Motor neuron (in vitro differentiated cells): ENCODE data around the gene TBL1XR1. TPM values are rescaled to one million over a fixed set of nuclear protein-coding genes. Genes with fewer than 3 reads are reported as not detected.

Experiments used
- ATAC-seq, 8 experiments: fragments of 200-7000 bp; cut with Tn5 transposase; replicated peaks in 6 of 8; 2 replicates each; pipeline ENCODE4 v1.8.0; 2021; ENCODE audit warnings: mild to moderate bottlenecking in 8 of 8, moderate library complexity in 8 of 8
- H3K27ac ChIP-seq, 2 donors: fragments of 250-450 bp; sonication (Bioruptor Pico); 2 replicates each; pipeline ENCODE4 v1.9.0; 2021; ENCODE audit warnings: antibody characterized with exemption in 2 of 2, mild to moderate bottlenecking in 2 of 2, moderate library complexity in 1 of 2
- H3K4me1 ChIP-seq, 2 donors: fragments of 250-450 bp; sonication (Bioruptor Pico); replicated peaks in 1 of 2; 2 replicates each; pipeline ENCODE4 v1.6.1; 2021; ENCODE audit warnings: antibody characterized with exemption in 2 of 2, mild to moderate bottlenecking in 2 of 2, moderate library complexity in 1 of 2
- H3K4me3 ChIP-seq, 5 donors: fragments of 250-450 bp; sonication (Bioruptor Pico); 2 replicates each; pipeline ENCODE4 v1.9.0; 2021; ENCODE audit warnings: antibody characterized with exemption in 5 of 5, mild to moderate bottlenecking in 5 of 5, moderate library complexity in 4 of 5
- WGBS, 10 experiments: fragments of 450-650 bp; shearing (Covaris generic); methylation state at CpG; one replicate each; pipeline ENCODE4 v1.0.0; 2022; 5-methylcytosine and 5-hydroxymethylcytosine counted together
- in situ Hi-C, 9 experiments: fragments of 400-800 bp; cut with MboI; loops; one replicate each; pipeline ENCODE4 v1.15.0; 2021; ENCODE audit warnings: low sequenced_read_pairs in 9 of 9, low pct_unique_long_range_greater_than_20kb in 2 of 9; ENCODE audit not compliant: unreplicated experiment in 9 of 9
- total RNA-seq, 8 experiments: library from RNA; unstranded; fragments of 300-600 nt; gene quantifications; 2 replicates each; pipeline versions ENCODE4 v1.2.3 to v1.2.4, GENCODE V29; 2022

TBL1XR1 gene
- total RNA-seq, 8 experiments from 2014 or later, result 45.1 to 153 (median 76.8) TPM

DNA sequence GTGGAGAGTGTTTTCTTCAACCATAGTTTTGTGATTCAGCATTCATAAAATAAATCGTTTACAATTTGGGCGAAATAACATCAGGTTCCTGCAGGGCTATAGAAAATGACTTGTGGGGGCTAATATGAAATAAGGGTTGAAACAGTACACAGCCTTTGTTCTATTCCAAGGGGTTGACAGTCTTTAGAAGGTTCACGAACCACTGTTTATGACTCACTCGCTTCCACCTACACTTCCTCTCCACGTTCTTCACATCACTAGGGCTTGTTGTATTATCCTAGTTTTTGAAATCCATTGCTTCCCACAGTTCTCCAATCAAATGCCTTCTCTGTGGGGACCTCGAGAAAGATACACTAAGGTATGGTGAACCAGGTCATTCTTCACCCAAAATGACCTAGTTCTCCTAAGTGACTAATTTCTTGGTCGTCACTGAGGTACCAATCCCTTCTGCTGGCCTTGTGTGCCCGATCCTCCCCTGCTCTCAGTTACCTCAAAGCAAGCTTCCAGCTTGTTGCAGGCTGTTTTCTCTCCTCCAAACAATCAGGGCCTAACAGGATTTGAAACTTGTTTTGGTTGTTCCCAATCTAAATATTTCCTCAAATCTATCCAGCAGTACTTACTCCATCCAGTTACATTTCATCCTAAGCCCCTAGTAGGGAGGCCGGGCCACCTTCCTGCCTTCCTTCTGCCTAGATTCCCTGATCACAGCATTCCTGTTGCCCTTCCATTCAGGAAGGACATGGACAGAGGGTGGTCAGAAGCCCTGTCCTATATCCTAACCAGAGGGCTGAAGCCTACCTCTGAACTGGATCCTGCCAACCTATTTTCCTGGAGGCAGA, 23.1 kb upstream of the TBL1XR1 start:
- H3K27ac ChIP-seq, result no peak overlapping the region
- H3K4me1 ChIP-seq, result no peaks in the 10 kb centered on the region
- 46 to 100% (median 86%) methylated on average over 1 to 8 of the region's 9 CpGs for WGBS, 10 experiments
- no peak for ATAC-seq
- H3K4me3 ChIP-seq, result no peak overlapping the region
- in situ Hi-C loops, result loop anchor here in 1 of 9 experiments (25.0 kb wide), 1 partner anchor 117 kb away; no protein-coding TSS in a partner anchor

DNA sequence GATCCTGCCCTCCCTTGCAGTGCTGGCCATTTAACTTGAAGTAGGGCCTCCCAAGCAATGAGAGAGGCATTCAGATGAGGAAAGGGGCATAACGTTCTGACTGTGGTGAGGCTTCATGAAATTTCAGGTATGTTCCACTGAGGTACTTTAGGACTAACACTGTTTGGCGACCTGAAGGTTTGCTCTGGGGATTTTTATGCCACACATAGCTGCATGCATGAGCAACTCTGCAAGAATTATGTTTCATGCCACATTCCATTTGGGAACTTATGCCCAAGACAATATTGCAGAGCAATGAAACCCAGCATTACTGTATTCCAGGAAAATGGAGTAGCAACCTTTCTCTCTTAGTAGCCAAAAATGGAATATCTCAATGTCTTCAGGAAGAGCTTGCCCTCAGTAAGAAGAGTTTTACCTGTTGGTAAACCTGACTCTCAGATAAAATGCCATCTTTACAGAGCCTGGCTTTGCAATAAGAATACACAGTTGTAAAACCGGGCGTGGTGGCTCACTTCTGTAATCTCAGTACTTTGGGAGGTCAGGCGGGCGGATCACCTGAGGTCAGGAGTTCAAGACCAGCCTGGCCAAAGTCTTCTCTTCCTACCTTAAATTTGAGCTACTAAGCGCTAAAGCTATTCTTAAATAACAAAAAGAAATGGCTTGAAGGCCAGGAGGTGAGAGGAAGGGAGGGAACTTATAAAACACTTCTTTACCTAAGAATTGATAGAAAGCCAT, 16.7 kb upstream of the TBL1XR1 start:
- Histone ChIP-seq H3K4me3 (no peak overlapping the region), H3K27ac (no peak overlapping the region), H3K4me1 (no peaks in the 10 kb centered on the region)
- no peak for ATAC-seq
- WGBS, 10 experiments, result 33 to 100% (median 88%) methylated on average over 2 to 7 of the region's 7 CpGs; no CpG with 5 or more reads in 1 of the 10 experiments
- in situ Hi-C loops, result loop anchor here in 1 of 9 experiments (25.0 kb wide), 1 partner anchor 123 kb away; no protein-coding TSS in a partner anchor

DNA sequence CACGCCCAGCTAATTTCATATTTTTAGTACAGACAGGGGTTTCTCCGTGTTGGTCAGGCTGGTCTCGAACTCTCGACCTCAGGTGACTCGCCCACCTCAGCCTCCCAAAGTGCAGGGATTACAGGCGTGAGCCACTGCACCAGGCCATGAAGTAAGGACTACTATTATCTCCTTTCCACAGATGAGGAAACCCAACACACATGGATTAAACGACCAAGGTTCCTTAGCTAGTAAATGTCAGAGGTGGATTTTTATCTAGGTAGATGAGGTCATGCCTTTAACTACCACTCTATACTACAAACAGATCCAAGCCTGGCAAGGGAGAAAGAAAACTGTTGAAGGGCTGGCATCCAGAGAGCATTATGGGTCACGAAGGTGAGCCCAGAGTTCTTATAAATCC, 15.5 kb upstream of the TBL1XR1 start:
- WGBS, 10 experiments, result 60 to 97% (median 81%) methylated on average over 1 to 5 of the region's 8 CpGs; no CpG with 5 or more reads in 4 of the 10 experiments
- ATAC-seq, result no peak
- H3K27ac ChIP-seq, result no peak overlapping the region
- no peak overlapping the region for H3K4me3 ChIP-seq
- no peaks in the 10 kb centered on the region for H3K4me1 ChIP-seq
- in situ Hi-C loops, result loop anchor here in 1 of 9 experiments (25.0 kb wide), 1 partner anchor 125 kb away; no protein-coding TSS in a partner anchor

DNA sequence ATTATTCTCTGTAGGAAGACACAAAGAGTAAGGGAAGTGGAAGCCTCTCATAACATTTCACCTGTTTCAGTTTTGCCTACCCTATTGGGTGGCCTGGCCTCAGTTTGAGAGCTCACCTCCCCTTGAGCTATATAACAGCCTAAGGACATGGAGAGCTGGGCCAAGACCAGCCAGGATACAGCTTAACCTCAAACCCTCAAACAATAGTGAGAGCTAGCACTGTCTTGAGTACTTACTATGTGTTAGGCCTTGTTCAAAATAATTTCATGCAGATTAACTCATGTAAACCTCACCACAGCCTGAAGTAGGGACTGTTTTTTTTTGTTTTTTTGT, 15.0 kb upstream of the TBL1XR1 start:
- H3K4me1 ChIP-seq, result no peaks in the 10 kb centered on the region
- no peak overlapping the region for H3K4me3 ChIP-seq
- peak in 2 of 8 experiments; percentile 23 to 47 for ATAC-seq
- in situ Hi-C loops, result loop anchor here in 1 of 9 experiments (25.0 kb wide), 1 partner anchor 125 kb away; no protein-coding TSS in a partner anchor
- no peak overlapping the region for H3K27ac ChIP-seq

DNA sequence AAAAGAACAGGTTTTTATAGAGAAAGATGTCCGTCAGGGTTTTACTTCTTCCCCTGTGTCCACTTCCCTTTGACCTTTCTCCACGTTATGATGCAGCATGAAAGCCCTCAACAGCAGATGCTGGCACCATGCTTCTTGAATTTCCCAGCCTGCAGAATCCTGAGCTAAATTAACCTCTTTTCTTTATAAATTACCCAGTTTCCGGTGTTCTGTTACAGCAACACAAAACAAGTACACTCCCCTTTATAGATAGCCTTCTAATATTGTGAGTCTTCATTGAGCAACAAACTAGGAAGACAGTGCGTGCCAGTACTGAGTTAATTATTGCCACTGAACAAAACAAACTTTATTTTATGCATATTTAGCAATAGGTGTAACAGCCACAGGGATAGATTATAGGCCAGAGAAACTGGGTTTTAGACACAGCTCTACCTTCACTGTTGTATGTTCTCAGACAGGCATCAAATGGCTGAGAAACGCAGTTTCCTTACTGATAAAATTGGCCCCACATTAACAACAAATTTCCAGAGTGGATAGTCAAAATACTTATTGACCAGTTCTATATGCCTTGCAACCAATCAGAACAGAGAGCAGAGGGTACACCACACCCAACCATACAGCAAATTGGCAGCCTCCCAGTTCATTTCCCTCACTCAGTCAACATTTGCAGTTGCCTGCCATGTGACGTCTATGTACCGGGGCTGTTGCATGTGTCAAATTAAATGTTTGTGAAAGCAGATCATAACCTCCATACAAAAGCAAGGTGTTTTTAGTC, 14.4 kb upstream of the TBL1XR1 start:
- in situ Hi-C loops, result loop anchor here in 1 of 9 experiments (25.0 kb wide), 1 partner anchor 126 kb away; no protein-coding TSS in a partner anchor
- WGBS, 10 experiments, result 68 to 100% (median 90%) methylated on average over 2 to 7 of the region's 7 CpGs; no CpG with 5 or more reads in 1 of the 10 experiments
- Histone ChIP-seq H3K27ac (no peak overlapping the region), H3K4me3 (no peak overlapping the region), H3K4me1 (no peaks in the 10 kb centered on the region)
- peak in 4 of 8 experiments; percentile 57 to 82 (median 74) for ATAC-seq

DNA sequence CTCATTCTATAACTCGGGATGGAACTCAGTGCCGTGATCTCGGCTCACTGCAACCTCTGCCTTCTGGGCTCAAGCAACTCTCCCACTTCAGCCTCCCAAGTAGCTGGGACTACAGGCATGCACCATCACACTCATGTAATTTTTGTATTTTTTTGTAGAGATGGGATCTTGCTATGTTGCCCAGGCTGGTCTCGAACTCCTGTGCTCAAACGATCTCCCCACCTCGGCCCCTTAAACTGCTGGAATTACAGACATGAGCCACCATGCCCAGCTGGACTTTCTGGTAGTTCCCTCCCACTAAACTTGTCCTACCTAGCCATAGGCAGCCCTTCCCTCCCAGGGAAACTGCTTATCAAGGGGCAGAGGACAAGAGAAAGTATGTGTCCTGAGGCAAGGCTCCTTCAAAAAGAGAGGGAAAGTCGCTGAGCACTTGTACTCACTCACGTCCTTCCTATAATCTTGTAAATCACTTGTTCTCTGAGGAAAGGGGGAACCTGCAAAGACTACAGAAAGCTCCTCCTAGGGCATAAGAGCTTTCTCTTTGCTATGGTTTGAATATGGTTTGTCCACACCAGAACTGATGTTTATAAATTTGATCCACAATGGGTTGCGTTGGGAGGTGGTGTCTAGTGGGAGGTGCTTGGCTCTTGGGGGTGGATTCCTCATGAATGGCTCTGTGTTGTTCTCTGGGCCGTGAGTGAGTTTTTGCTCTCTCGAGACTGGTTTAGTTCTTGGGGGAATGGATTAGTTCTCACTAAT, 13.6 kb upstream of the TBL1XR1 start:
- WGBS, 10 experiments, result 65 to 96% (median 92%) methylated on average over 2 to 7 of the region's 11 CpGs; no CpG with 5 or more reads in 1 of the 10 experiments
- Histone ChIP-seq H3K4me1 (no peaks in the 10 kb centered on the region), H3K4me3 (no peak overlapping the region), H3K27ac (no peak overlapping the region)
- no peak for ATAC-seq
- in situ Hi-C loops, result loop anchor here in 1 of 9 experiments (25.0 kb wide), 1 partner anchor 126 kb away; no protein-coding TSS in a partner anchor

DNA sequence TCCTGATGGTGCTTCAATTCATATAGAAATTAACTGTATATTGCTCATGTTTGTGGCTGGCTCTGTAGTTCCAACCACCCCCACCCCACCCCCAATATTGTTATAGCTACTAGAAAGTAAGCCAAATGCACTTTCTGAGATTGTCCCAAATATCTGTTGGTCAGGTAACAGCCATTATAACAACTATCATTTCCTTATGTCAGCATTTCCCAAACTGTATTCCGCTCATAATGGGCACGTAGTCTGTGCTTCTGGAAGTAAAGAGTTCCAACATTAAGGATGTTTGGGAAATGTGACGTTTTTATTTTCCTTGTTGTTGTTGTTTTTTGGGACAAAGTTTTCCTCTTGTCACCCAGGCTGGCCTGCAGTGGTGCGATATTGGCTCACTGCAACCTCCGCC, 12.2 kb upstream of the TBL1XR1 start:
- Histone ChIP-seq H3K4me1 (no peaks in the 10 kb centered on the region), H3K4me3 (no peak overlapping the region), H3K27ac (no peak overlapping the region)
- ATAC-seq, result no peak
- in situ Hi-C loops, result loop anchor here in 1 of 9 experiments (25.0 kb wide), 1 partner anchor 128 kb away; no protein-coding TSS in a partner anchor
- WGBS, 10 experiments, result 60 to 100% (median 86%) methylated on average over 1 to 5 of the region's 5 CpGs

DNA sequence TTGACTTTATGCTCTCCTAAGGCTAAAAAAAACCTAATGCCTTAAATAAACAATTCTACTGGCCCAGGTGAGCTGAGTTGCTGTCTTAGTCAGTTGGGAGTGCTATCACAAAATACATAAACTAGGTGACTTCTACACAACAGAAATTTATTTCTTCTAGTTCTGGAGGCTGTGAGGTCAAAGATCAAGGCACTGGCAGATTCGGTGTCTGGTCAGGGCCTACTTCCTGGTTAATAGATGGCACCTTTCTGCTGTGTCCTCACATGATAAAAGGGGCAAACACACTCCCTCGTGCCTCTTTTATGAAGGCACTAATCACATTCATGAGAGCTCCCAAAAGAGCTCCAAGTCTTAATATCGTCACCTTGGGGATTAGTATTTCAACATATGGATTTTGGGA, 11.5 kb upstream of the TBL1XR1 start:
- in situ Hi-C loops, result loop anchor here in 1 of 9 experiments (25.0 kb wide), 1 partner anchor 129 kb away; no protein-coding TSS in a partner anchor
- no peak for ATAC-seq
- 50 to 80% (median 71%) methylated on average over 1 to 3 of the region's 3 CpGs; no CpG with 5 or more reads in 3 of the 10 experiments for WGBS, 10 experiments
- no peak overlapping the region for H3K27ac ChIP-seq
- H3K4me3 ChIP-seq, result no peak overlapping the region
- no peaks in the 10 kb centered on the region for H3K4me1 ChIP-seq

DNA sequence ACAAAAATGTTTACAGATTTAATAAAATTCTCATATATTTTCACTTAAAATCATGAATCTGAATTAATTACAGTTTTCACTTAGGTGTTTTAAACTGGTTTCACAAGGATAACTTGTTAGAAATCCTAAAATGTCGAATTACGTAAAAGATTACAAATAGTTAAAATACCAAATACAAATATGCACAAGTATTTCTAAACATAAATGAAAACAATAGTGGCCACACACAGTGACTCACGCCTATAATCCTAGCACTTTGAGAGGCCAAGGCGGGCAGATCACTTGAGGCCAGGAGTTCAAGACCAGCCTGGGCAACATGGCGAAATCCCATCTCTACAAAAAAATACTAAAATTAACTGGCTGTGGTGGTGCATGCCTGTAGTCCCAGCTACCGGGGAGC, 10.9 kb upstream of the TBL1XR1 start:
- WGBS, 10 experiments, result 76 to 100% (median 91%) methylated on average over 2 to 6 of the region's 6 CpGs

DNA sequence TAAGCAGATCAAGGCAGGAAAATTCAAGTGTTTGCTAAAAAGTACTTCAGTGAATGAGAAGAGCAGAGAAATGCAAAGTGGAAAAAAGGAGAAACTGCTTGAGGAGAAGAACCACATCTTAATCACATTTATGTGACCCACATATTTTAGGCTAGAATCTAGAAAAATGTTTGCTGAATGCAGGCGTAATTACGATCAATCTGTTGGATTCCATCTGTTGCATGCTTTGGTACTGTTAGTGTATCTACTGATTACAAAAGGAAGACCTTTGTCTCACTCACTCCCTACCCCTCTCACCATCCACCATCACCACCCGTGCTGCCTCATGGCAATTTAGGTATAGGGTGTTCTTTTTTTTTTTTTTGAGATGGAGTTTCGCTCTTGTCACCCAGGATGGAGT, 9.7 kb upstream of the TBL1XR1 start:
- no peaks in the 10 kb centered on the region for H3K4me1 ChIP-seq
- no peak overlapping the region for H3K4me3 ChIP-seq
- in situ Hi-C loops, result loop anchor here in 1 of 9 experiments (25.0 kb wide), 1 partner anchor 130 kb away; no protein-coding TSS in a partner anchor
- H3K27ac ChIP-seq, result no peak overlapping the region
- ATAC-seq, result no peak
- WGBS, 10 experiments, result 69 to 100% (median 93%) methylated on average over 1 to 4 of the region's 4 CpGs

More for the DNA sequence above, 10.9 kb upstream of the TBL1XR1 start:
- no peaks in the 10 kb centered on the region for H3K4me1 ChIP-seq
- in situ Hi-C loops, result loop anchor here in 1 of 9 experiments (25.0 kb wide), 1 partner anchor 129 kb away; no protein-coding TSS in a partner anchor
- H3K4me3 ChIP-seq, result no peak overlapping the region
- H3K27ac ChIP-seq, result no peak overlapping the region
- no peak for ATAC-seq

DNA sequence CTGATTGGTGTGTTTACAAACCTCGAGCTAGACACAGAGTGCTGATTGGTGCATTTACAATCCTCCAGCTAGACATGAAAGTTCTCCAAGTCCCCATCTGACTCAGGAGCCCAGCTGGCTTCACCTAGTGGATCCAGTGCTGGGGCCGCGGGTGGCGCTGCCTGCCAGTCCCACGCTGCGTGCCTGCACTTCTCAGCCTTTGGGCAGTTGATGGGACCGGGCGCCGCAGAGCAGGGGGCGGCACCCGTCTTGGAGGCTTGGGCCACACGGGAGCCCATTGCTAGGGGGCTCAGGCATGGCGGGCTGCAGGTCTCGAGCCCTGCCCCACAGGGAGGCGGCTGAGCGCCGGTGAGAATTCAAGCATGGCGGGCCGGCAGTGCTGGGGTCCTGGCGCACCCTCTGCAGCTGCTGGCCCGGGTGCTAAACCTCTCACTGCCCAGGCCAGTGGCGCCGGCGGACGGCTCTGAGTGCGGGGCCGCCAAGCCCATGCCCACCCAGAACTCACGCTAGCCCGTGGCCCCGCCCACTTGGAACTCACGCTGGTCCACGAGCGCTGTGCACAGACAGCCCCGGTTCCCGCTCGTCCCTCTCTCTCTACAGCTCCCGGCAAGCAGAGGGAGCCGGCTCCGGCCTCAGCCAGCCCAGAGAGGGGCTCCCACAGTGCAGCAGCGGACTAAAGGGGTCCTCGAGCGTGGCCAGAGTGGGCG, 6.6 kb upstream of the TBL1XR1 start:
- Histone ChIP-seq H3K4me3 (no peak overlapping the region), H3K4me1 (peaks cover 2 to 4% of the 10 kb centered on the region in 2 donors), H3K27ac (no peak overlapping the region)
- ATAC-seq, result no peak
- in situ Hi-C loops, result loop anchor here in 1 of 9 experiments (25.0 kb wide), 1 partner anchor 133 kb away; no protein-coding TSS in a partner anchor
- 100% methylated on average over 1 of the region's 43 CpGs; no CpG with 5 or more reads in 8 of the 10 experiments for WGBS, 10 experiments
